AG04449 (cell line): ENCODE measurements around the gene PRMT5.

Source experiments
- CTCF ChIA-PET: fragments of 350-600 bp; formaldehyde crosslinking; extraction: SDS; loops from one replicate; lab custom pipeline; 2021; ENCODE audit warnings: antibody characterized with exemption; lab: Yijun Ruan, JAX
- POLR2A ChIA-PET: fragments of 400-600, 350-600 bp; formaldehyde crosslinking; extraction: SDS; loops from one replicate; lab custom pipeline; 2020; ENCODE audit warnings: antibody characterized with exemption, inconsistent platforms; lab: Yijun Ruan, JAX
- DNase-seq: peaks from one replicate; pipeline ENCODE4 v3.0.0-alpha.2; 2010; ENCODE audit warnings: low read depth, low spot score
- H3K4me3 ChIP-seq: 2 replicates; pipeline ENCODE4 v1.5.1; 2011; ENCODE audit warnings: low read depth, mild to moderate bottlenecking, control low read depth, low read length
- TF ChIP-seq, protein P1 (sequence below): IDR thresholded peaks from one replicate; pipeline ENCODE4 v1.5.1; 2011; ENCODE audit warnings: mild to moderate bottlenecking, moderate library complexity, low read length, control low read depth, inconsistent platforms; ENCODE audit not compliant: insufficient read depth; ENCODE audit errors: missing control alignments

Gene PRMT5

DNA sequence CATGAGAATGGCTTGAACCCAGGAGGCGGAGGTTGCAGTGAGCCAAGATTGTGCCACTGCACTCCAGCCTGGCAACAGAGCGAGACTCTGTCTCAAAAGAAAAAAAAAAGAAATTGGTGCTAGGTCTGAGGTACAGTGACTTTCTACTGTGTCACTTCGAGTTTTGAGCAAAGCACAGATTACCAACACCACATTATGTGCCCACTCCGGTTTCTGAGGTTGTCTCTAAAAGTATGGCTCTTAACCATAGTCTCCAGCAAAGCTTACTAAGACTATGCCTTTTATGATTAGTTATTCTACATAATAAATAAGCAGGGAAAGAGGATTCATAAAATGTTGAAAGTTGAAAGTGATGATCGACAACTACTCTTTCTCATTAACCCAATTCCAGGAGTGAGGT is 18.3 kb downstream of the PRMT5 start:
- DNase-seq = no peak
- TF ChIP-seq, protein P1, sequence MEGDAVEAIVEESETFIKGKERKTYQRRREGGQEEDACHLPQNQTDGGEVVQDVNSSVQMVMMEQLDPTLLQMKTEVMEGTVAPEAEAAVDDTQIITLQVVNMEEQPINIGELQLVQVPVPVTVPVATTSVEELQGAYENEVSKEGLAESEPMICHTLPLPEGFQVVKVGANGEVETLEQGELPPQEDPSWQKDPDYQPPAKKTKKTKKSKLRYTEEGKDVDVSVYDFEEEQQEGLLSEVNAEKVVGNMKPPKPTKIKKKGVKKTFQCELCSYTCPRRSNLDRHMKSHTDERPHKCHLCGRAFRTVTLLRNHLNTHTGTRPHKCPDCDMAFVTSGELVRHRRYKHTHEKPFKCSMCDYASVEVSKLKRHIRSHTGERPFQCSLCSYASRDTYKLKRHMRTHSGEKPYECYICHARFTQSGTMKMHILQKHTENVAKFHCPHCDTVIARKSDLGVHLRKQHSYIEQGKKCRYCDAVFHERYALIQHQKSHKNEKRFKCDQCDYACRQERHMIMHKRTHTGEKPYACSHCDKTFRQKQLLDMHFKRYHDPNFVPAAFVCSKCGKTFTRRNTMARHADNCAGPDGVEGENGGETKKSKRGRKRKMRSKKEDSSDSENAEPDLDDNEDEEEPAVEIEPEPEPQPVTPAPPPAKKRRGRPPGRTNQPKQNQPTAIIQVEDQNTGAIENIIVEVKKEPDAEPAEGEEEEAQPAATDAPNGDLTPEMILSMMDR = no peak
- ChIA-PET POLR2A (interaction anchor here (0.7 kb wide), 1 partner anchor 21 kb away, joined by 3 read pairs; no protein-coding TSS in a partner anchor), CTCF (interaction anchor here (0.6 to 4.9 kb wide), 6 partner anchors 9 to 354 kb away, joined by 3 to 32 read pairs (median 4); no protein-coding TSS in a partner anchor)
- no peak overlapping the region for H3K4me3 ChIP-seq

GRCh38 chr14:22908601-22909000 is 20.6 kb downstream of the PRMT5 start:
- H3K4me3 ChIP-seq = no peak overlapping the region
- TF ChIP-seq, protein P1 = no peak
- no peak for DNase-seq
- CTCF ChIA-PET = interaction anchor here (1.0 to 4.9 kb wide), 6 partner anchors 8 to 352 kb away, joined by 3 to 32 read pairs (median 6); no protein-coding TSS in a partner anchor
- POLR2A ChIA-PET = no interaction called here

GRCh38 chr14:22907429-22907828 is 21.7 kb downstream of the PRMT5 start:
- TF ChIP-seq, protein P1 = no peak
- no peak overlapping the region for H3K4me3 ChIP-seq
- DNase-seq = no peak
- POLR2A ChIA-PET = no interaction called here
- CTCF ChIA-PET = interaction anchor here (0.7 to 4.9 kb wide), 8 partner anchors 7 to 350 kb away, joined by 3 to 32 read pairs (median 6); no protein-coding TSS in a partner anchor

DNA sequence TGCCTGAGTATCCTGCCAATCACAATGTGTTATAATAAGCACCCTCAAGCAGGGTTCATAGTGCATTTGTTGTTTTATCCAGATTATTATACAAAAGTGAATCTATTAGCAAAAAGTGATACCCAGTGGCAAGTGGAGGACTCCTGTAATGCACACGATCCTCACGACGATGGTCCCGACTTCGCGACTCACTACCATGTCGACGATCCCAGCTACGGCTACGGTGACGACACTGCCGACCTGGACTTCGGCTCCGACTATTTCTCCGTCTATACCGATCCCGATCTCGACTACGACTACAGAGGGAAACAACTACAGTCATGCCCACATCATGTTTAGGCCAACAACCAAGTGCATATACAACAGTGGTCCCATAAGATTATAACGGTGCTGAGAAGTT is 23.1 kb downstream of the PRMT5 start:
- CTCF ChIA-PET = interaction anchor here (0.9 kb wide), 1 partner anchor 35 kb away, joined by 3 read pairs; no protein-coding TSS in a partner anchor
- no peak overlapping the region for H3K4me3 ChIP-seq
- DNase-seq = no peak
- TF ChIP-seq, protein P1 = no peak
- POLR2A ChIA-PET = no interaction called here

- TF ChIP-seq, protein P1 = no peak
- H3K4me3 ChIP-seq = no peak overlapping the region
- no peak for DNase-seq
- CTCF ChIA-PET = interaction anchor here (0.6 to 0.9 kb wide), 2 partner anchors 35 to 349 kb away, joined by 3 read pairs; no protein-coding TSS in a partner anchor
- POLR2A ChIA-PET = no interaction called here
Measured at GRCh38 chr14:22905627-22906026, 23.5 kb downstream of the PRMT5 start.

- DNase-seq = no peak
- CTCF ChIA-PET = interaction anchor here (0.7 to 12.7 kb wide), 13 partner anchors 14 to 351 kb away, joined by 3 to 164 read pairs (median 54); partner anchors contain the start of genes LRP10, RBM23 and REM2
- POLR2A ChIA-PET = no interaction called here
- TF ChIP-seq, protein P1 = no peak
- no peak overlapping the region for H3K4me3 ChIP-seq
Measured at GRCh38 chr14:22903742-22904087, 25.5 kb downstream of the PRMT5 start.
